ENCODE results near the gene LAMC1.
"Not testable (repeated sequence)": the region's sequence is repeated elsewhere in the genome, so short reads cannot be mapped to it uniquely, and the experiment has no call there.

GRCh38 chr1:183150032-183150431, 126.8 kb downstream of the LAMC1 start:
- not testable (repeated sequence) for TF ChIP-seq CTCF (conservative IDR thresholded peaks at IDR 0.05); ZFX (IDR thresholded peaks at IDR 0.05)
